GM21515 (cell line): Measurements from ENCODE around the gene BRAT1.
"Not testable (repeated sequence)": the region's sequence is repeated elsewhere in the genome, so short reads cannot be mapped to it uniquely, and the experiment has no call there.

ENCODE experiments used
- ATAC-seq: cut with Tn5 transposase; IDR thresholded peaks from one replicate; pipeline ENCODE4 v1.9.1; 2021; ENCODE audit not compliant: unreplicated experiment

BRAT1 gene

DNA sequence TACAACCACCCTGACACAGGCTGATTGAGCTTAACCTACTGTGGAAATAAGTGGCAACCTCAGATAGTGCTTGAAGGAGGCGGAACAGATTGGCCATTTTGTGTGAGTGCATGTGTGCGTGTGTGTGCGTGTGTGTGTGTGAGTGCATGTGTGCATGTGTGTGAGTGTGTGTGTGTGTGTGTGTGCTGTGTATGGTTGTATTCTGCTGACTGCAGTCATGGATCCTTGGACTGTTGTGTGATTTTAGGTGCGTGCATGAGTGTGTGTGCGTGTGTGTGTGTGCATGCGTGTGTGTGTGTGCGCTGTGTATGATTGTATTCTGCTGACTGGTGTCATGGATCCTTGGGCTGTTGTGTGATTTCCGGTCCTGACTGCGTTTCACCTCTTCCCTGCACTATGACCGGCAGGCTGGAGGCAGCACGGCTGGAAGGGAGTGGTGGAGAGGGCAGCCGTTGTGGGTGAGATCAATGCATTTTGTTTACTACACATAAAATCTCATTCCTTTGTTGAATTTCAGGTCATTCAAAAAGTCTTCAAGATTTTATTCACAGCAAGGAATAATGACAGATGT is 9.7 kb upstream of the BRAT1 start:
- ATAC-seq, result no peak

DNA sequence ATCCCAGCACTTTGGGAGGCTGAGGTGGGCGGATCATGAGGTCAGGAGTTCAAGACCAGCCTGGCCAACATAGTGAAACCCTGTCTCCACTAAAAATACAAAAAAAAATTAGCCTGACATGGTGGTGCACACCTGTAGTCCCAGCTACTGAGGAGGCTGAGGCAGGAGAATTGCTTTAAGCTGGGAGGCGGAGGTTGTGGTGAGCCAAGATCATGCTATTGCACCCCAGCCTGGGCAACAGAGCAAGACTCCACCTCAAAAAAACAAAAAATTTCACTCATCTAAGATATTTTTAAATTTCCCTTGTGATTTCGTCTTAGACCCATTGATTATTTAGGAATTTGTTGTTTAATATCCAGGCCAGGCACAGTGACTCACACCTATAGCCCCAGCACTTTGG is 8.6 kb upstream of the BRAT1 start:
- not testable (repeated sequence) for ATAC-seq

DNA sequence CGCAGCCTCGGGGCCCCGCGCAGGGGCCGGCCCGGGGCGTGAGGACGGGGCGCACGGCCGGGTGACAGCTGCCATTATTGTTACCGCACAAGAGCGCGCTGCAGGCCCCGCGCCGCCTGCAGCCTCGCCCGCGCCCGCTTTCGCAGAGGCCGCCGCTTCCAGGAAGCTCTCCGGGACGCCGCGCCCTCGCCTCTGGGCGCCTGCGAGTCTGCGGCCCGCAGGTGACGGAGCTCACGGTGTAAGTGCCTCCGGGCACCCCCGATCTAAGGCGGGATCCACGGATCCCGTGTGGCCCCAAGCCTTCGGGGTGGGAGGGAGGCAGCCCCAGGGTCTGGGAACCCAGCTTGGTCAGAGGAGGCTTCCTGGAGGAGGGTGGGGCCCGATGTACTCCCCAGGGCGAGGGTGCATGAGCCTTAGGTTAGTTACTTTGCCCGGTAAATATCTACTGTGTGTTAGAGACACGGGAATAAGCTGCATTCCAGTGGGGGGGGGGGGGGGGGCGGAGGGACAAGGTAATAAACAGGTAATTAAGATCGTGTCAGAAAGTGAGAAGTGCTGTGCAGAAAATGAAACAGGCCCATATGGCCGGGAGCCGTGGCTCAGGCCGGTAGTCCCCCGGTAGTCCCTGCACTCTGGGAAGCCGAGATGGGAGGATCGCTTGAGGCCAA is 4.1 kb upstream of the BRAT1 start:
- ATAC-seq, result peak; percentile 11

DNA sequence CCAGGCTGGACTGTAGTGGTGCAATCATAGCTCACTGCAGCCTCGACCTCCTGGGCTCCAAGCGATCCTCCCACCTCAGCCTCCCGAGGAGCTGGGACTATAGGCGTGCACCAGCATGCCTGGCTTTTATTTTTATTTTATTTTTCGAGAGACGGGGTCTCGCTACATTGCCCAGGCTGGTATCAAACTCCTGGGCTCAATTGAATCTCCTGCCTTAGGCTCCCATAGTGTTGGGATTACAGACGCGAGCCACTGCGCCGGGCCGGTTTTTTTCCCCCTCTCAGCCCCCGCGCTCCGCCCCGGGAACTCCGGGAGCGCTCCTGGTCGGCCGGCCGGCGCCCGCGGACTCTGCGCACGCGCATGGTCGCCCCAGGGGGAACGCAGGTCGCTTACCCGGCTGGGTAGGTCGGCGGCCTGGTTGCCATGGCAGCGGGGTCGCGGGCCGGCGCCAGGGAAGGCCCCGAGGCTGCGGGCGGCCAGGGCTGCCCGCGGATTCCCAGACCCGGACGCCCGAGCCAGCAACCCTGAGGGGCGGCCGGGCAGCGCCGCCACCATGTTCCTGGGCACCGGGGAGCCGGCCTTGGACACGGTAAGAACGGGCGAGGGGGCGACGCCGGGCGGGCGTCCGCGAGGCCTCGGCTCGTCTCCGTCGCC is 3.4 kb upstream of the BRAT1 start, which contains the start of gene IQCE:
Gene IQCE, plus strand, starts transcription at position 351 of the 654 bp plus-strand sequence. Its CDS starts 203 bp downstream, at position 554.
- ATAC-seq, result peak; percentile 57

DNA sequence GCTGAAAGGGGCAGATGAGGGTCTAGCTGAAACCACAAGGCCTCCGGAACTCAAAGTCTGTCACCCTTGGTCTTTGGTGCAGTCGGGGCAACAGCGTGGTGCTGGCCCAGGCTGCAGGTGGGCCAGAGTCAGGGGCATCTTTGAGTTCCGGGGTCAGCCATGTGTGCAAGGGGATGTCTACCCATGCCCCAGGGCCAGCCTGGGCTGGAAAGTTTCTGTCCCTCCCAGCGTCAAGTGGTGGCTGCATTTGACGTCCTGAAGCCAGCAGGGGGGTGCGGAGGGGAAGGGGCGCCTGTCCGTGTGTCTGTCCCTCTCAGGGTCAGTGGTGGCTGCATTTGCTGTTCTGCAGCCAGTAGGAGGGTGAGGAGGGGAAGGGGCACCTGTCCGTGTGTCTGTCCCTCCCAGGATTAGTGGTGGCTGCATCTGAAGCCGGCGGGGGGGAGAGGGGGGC is 638 bp downstream of the BRAT1 start:
- no peak for ATAC-seq

DNA sequence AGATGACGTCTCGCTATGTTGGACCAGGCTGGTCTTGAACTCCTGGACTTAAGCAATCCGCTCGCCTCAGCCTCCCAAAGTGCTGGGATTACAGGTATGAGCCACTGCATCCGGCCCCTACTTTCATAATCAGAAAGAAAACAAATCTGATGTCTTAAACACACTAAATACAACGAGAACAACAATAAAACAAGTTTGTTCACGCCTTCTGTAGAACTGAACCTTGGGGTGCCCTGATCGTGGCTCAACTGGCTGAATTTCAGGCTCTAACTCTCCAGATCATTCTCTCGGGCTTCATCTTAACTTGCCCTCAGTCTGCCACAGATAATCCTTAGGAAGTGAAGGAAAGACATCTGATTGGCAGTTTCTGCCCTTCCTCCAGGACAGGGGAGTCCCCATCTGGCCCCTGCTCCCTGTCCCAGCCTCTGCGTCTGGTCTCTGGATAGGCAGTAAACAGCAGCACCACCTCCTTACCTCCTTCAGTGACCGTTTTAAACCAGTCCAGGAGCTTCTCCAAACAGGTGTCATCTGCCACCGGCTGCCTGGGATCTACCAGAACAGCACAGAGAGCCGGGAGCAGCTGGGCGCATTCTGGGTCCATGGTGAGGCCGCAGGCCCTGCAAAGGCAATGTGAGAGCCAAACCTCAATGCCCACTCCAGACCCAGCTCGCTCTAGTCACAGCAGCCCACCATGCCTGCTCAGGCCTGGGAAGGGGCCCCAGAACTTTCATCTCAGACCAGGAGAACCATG is 1.3 kb downstream of the BRAT1 start:
- ATAC-seq, result no peak

DNA sequence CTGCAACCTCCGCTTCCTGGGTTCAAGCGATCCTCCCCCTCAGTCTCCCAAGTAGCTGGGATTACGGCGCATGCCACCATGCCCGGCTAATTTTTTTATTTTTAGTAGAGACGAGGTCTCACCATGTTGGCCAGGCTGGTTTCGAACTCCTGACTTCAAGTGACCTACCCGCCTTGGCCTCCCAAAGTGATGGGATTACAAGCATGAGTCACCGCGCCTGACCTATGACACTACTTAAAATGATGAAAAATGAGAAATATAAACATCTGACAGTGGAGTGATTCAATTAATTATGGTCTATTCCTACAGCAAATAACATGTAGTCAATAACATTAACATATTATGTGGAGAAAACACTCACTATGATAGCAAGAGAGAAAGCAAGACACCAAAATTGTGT is 2.2 kb downstream of the BRAT1 start:
- no peak for ATAC-seq

DNA sequence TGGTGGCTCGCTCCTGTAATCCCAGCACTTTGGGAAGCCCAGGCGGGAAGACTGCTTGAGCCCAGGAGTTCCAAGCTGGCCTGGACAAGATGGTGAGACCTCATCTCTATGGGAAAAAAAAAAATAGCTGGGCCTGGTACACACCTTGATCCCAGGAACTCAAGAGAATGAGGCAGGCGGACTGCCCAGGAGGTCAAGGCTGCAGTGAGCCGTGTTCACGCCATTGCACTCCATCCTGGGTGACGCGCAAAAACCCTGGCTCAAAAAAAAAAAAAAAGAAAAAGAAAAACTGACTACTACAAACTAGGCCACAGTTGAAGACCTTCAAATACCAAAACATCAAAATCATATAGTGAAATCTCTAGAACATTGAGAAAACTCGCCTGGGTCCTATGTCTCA is 3.9 kb downstream of the BRAT1 start:
- no peak for ATAC-seq

DNA sequence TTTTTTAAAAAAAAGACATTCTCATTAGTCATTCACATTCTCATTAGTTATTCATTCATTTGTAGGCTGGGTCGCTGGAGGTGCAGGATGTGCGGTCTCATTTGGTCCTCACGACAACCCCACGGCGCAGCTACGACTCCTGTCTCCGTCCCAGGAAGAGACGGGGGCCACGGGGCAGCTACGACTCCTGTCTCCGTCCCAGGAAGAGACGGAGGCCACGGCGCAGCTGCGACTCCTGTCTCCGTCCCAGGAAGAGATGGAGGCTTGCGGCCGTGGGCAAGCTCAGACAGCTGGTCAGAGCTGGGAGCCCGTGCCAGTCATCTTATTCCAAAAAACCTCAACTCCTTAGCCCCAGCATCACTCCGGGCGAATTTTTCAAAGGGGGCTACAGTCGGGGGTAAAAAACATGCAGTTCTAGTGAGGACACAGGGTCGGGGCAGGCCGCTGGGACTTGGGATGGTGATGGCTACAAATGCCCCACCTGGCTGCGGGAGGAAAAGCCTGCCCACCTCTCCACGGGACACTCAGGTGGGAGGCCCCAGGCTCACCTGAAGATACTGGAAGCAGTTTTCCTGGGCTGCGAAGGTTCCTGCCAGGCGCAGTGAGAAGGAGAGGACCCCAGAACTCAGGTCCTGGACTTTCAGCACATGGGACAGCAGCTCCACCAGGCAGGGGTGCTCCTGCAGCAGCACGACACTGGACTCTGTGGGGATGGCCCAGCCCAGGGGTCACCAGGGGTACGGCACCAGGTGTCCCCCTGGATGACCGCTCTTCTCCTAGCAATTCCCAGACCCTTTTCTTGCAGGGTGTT is 8.3 kb downstream of the BRAT1 start:
- no peak for ATAC-seq

DNA sequence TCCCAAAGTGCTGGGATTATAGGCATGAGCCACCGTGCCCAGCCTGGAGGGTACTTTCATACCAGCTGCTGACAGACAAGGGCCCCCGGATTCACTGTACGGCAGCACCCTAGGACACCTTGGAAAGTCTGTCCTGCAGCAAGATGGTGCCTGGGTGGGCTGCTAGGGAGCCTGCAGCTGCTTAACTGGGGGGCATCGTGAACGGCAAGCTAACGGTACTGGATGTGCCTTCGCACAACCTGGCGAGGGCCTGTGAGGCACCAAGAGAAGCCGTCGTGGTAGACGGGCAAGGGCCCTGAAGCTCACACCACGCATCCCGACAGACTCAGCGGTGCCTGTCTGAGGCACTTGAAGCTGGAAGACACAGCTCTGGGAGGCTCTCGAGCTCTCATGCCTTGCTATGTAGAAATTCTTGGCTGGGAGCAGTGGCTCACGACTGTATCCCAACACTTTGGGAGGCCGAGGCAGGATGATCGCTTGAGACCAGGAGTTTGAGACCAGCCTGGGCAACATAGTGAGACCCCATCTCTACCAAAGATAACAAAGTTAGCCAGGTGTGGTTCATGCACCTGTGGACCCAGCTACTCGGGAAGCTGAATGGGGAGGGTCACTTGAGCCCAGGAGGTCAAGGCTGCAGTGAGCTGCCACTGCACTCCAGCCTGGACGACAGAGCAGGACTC is 9.4 kb downstream of the BRAT1 start:
- no peak for ATAC-seq

DNA sequence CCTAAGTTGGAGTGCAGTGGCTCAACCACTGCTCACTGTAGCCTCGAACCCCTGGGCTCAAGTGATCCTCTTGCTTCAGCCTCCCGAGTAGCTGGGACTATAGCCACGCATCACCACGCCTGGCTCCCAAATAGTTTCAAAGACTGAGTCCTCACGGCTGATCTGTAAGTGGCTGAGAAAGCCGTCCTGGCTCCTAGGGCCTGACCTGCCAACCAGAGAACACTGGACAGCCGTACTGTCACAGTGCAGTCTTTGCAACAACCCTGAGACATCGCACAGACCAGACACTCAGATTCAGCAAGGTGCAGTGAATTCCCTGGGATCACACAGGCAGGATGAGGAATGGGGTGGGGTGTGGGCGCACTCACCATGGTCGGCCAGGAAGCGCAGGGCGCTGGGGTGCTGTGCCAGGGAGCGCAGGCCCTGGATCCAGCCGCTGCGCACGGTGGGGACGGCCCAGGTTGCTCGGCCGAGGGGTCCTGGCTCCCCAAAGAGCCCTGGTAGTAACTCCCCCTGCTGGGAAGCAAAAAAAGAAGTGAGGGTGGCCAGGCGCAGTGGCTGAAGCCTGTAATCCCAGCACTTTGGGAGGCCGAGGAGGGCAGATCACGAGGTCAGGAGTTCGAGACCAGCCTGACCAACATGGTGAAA is 10.7 kb downstream of the BRAT1 start:
- ATAC-seq, result no peak

DNA sequence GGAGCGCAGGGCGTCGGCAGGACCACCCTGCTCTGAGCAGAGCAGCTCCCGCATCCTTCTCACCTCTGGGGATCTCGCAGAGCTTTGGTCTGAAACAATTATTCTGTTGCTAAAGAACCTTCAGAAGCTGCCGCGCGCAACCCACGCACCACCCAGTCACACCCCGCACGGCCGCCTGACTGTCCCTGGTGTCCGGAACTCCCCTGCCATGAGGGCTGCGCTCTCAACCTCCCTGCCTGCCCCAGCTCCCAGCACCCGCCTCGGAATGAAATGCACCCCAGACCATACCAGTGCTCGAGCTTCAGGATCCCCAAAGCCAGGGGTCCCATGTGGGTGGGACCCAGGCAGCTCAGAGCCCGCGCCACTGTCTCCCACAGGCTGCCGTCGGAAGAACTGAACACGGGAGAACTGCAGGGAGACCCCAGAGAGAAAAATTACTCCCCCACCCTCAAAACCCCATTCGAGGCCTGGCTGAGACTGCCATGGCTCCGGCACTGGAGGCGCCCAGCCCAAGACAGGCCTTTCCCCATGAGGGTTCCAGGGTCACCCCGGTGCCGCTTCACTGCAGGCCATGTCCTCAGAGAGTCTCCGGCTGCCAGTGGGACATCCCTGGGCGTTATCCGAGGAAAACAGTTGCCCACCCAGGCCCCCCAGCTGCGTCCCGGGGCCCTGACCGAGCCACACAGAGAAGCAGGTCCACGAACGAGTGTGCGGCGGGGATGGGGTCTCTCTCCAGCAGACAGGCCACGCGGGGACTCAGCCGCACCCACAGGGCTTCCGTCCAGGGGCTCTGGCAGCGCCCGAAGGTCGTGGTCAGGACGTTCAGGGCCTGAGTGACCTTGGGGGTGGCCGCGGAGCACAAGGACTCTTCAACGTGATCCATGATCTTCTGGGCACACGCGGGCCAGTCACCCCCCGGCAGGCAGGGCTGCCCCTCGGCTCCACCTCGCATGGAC is 12.1 kb downstream of the BRAT1 start:
- ATAC-seq, result no peak

DNA sequence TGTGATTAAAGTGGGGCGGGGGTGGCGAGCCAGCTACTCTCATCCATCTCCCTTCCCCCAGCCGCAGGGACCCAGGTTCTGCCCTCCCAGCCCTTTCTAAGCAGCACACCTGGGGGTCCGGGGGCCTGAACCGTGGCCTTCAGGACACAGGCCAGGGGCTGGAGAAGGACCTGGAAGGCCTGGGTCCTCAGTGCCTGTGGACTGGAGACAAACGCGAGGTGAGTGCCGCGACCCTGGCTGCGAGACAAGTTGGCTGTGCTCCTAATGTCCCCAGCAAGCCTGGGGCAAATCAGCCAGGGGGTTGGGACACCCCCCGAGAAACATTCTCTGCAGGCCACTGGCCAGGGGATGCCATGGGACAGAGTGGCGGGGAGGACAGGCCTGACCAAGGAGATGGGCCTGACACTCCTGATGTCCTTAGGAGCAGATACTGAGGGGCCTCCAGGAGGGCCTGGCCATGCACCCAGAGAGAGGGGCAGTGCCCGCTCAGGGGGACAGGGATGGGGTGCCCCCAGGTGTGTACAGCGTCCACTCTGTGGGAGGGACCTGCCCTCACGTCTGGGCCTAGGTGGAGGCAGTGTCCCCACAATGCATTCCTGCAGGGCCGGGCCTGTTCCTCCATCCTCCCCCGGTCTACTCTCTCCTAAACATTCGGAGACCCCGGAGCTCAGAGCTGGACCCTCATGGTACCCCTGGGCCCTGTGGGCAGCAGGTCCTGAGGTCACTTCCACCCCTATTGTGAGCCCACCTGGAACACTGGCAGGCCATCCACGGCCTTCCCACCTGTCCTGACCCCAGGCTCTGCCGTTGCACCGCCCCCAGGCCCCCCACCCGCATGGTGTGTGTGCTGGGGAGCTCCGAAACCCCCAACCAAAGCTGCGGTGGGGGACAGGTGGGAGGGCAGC is 13.1 kb downstream of the BRAT1 start:
- no peak for ATAC-seq

DNA sequence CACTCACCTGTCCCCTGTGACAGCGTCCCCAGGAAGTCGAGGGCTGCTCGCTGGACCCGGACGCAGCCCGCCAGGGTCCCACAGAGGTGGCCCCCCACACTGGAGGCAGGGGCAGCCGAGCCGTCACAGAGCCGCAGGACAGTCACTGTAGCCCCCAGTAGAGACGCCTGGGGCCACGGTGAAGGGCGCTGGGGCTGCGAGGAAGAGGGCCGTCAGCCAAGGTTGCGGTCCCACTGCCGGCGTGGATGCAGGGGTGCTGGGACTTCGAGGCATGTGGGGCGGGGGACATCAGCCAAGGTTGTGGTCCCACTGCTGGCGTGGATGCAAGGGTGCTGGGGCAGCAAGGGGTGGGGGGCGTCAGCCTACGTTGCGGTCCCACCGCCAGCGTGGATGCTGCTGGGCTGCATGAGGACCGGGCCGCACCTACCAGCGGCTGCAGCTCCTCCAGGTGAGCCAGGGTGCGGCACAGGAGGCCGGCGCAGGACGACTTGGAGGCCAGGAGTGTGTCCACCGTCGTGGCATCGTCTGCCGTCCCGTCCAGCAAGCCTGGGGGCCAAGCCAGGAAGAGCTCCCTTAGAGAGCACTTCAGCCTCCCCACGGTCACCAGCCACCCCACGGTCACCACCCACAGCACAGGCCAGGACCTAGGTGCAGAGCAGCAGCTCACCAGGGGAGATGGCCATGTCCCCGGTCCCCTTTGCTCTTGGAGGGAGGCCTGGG is 13.9 kb downstream of the BRAT1 start:
- no peak for ATAC-seq

DNA sequence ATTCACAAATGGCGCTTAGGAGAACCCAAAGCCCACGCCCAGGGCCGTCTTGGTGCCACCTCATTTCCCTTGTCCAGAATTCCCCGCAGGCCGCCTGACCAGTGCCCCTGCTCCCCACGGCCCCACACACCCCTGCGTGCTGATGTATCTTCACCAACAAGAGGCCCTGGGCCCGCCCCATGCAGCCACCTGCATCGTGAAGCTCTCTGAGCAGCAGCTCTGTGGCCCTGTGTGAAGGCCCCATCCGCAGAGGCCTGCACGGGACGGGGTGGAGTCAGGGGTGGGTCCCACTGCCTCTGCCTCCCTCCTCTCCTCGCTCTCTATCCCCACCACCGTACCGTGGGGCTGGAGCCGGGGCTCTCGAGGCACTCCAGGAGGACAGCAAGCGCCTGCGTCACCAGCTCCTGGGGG is 14.7 kb downstream of the BRAT1 start:
- ATAC-seq, result no peak

DNA sequence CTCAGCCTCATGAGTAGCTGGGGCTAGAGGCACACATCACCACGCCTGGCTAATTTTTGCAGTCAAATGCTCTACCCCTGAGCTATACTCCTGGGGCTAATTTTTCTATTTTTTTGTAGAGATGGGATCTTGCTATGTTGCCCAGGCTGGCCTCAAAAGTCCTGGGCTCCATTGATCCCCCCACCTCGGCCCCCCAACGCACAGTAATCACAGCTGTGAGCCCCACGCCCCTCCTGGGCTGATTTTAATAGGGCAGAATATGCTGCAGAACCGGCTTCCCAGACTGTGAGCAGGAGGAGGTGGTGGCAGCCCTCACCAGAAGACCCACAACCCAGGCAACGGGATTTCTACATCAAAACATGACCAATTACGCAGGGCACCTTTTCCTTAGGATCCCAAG is 15.2 kb downstream of the BRAT1 start:
- ATAC-seq, result no peak
